ENCODE data around the gene GALNS. TPM values are rescaled to one million over a fixed set of nuclear protein-coding genes. Genes with fewer than 3 reads are reported as not detected.

GALNS gene
- total RNA-seq, 4 donors from 2014 or later = 1.8 to 36.2 (median 16.4) TPM

DNA sequence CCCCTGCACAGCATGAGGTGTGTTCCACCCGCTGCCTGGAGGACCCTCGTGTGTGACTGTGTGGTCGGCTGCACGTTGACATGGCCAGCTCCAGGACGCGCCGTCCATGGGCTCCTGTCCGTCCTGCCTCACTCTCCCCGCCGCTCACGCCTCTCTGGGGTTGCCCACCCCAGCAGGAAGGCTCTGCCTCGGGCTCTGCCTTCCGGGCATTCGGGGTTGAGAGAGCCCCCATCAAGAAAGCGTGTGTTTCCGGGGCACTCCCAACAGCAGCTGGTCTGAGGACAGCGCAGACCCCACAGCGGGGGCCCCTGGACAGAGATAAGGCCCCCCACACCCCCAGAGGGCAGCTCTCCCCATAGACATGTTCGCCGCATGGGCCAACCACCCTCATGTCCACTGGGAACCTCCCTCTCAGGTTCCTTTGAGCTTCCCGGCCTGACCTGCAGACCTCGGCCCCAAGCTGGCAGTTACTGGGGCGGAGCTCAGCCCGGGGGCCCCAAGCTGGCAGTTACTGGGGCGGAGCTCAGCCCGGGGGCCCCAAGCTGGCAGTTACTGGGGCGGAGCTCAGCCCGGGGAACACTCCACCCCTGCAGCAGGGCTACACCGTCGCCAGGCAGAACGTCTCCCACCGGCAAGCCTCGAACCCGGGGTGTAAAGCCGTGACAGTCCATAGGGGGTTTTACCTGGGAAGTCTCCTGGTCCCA is 63.3 kb downstream of the GALNS start:
- no peak for DNase-seq

DNA sequence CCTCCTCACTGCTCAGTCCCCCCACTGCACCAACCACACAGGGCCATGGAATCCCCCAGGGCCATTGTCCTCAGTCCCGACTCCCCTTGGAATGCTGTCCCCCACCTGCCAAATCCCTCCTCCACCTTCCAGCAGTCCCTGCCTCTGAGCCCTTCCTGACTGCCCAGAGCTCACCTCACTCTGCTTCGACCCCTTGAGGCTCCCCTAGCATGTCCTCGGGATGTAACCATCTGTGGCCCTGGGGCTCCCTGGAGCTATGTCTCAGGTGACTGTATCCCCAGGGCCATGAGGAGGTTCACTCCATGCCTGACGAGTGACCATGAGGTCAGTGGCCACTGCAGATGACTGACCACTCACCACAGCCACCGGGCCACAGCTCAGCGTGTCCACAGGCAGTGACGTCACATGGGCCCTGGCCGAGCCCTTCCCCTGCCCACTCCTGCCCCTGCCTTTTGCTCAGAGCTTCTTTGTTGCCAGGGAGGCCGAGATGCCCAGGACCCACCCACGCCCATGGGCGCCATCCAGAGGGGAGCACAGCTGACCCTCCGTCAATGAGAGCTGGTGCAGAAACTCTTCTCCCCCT is 64.0 kb downstream of the GALNS start:
- TF ChIP-seq, protein P1, sequence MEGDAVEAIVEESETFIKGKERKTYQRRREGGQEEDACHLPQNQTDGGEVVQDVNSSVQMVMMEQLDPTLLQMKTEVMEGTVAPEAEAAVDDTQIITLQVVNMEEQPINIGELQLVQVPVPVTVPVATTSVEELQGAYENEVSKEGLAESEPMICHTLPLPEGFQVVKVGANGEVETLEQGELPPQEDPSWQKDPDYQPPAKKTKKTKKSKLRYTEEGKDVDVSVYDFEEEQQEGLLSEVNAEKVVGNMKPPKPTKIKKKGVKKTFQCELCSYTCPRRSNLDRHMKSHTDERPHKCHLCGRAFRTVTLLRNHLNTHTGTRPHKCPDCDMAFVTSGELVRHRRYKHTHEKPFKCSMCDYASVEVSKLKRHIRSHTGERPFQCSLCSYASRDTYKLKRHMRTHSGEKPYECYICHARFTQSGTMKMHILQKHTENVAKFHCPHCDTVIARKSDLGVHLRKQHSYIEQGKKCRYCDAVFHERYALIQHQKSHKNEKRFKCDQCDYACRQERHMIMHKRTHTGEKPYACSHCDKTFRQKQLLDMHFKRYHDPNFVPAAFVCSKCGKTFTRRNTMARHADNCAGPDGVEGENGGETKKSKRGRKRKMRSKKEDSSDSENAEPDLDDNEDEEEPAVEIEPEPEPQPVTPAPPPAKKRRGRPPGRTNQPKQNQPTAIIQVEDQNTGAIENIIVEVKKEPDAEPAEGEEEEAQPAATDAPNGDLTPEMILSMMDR (IDR thresholded peaks at IDR 0.05) = no peak
- TF ChIP-seq POLR2A (IDR thresholded peaks at IDR 0.05) = no peak

More for the DNA sequence above, 63.3 kb downstream of the GALNS start:
- Histone ChIP-seq H3K36me3 (no peaks in the 10 kb centered on the region), H3K27me3 (peaks cover 0 to 8% of the 10 kb centered on the region in 2 donors), H3K4me3 (no peak overlapping the region), H3K4me1 (no peaks in the 10 kb centered on the region), H3K27ac (no peak overlapping the region), H3K9me3 (no peaks in the 10 kb centered on the region)
- intact Hi-C loops (cut with DNase I; ENCODE audit: low total_unique reads) = no loop called here
- no peak for TF ChIP-seq POLR2A (IDR thresholded peaks at IDR 0.05)
- TF ChIP-seq, protein P1 (IDR thresholded peaks at IDR 0.05) = no peak

DNA sequence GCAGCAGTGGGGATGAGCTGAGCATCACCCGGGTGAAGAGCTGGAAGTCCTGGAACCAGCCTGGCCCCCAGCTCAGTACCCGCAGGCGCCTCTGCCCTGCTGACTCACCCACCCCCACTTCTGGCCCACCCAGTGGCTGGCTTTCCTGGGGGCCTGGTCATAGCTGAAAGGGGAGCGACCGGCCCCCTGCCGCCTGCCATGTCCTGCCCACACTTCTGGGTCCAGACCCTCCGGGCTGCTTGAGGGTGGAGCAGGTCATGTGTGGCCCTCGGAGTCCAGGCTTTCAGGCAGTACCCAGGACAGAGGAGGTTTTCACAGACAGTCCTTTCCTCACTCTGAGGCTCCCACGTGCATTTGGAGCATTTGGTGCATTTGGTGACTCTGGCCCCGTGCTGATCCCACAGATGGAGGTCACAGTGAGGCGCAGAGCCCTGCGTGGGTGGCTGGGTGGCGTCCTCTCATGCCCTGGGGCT is 64.6 kb downstream of the GALNS start:
- Histone ChIP-seq H3K9me3 (no peaks in the 10 kb centered on the region), H3K36me3 (no peaks in the 10 kb centered on the region), H3K27me3 (peaks cover 0 to 8% of the 10 kb centered on the region in 2 donors), H3K4me1 (no peaks in the 10 kb centered on the region), H3K4me3 (no peak overlapping the region), H3K27ac (no peak overlapping the region)
- no peak for DNase-seq
- intact Hi-C loops (cut with DNase I; ENCODE audit: low total_unique reads) = no loop called here
- TF ChIP-seq POLR2A (IDR thresholded peaks at IDR 0.05) = no peak
- TF ChIP-seq, protein P1 (IDR thresholded peaks at IDR 0.05) = no peak

More for the DNA sequence above, 64.0 kb downstream of the GALNS start:
- Histone ChIP-seq H3K27me3 (peaks cover 0 to 8% of the 10 kb centered on the region in 2 donors), H3K36me3 (no peaks in the 10 kb centered on the region), H3K27ac (no peak overlapping the region), H3K4me3 (no peak overlapping the region), H3K9me3 (no peaks in the 10 kb centered on the region), H3K4me1 (no peaks in the 10 kb centered on the region)
- intact Hi-C loops (cut with DNase I; ENCODE audit: low total_unique reads) = no loop called here
- no peak for DNase-seq

DNA sequence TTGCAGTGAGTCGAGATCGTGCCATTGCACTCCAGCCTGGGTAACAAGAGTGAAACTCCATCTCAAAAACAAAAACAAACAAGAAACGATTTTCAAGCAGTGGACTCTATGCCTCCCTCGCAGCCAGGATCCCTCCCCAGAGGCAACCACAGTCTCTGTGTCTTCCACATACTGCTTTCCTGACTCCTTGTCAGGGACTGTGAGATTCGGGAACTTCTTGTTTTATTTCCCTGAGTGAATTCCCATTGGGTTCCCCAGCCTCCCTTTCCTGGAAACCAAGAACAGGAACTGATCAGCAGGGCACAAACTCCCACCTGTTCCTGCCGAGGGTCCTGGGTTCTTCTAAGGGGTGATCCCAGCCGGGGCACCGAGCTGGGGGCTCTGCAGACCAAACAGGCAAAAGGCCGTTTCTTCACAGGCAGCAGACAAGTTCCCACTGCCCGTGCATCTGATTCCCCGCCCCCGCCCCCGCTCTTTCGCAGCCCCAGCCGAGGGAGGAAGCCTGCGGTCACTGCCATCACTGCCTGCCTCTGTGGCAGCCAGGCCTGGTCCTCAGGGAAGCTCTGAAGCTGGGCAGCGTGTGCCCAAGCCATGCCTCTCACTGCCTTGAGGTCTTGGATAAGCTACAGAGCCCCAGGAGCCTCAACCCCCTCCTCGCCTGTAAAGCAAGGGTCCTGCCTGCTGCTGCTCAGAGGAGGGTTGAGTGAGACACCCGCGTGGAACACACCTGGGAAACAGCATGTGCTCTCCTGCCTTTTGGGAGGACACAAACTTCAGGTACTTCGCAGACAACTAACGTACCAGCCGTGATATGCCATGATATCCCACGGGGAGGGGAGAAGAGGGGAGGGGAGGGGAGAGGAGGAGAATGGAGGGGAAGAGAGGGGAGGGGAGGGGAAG is 66.2 kb downstream of the GALNS start:
- Histone ChIP-seq H3K36me3 (no peaks in the 10 kb centered on the region), H3K4me1 (no peaks in the 10 kb centered on the region), H3K9me3 (no peaks in the 10 kb centered on the region), H3K4me3 (no peak overlapping the region), H3K27me3 (peaks cover 0 to 8% of the 10 kb centered on the region in 2 donors), H3K27ac (no peak overlapping the region)
- intact Hi-C loops (cut with DNase I; ENCODE audit: low total_unique reads) = no loop called here
- TF ChIP-seq, protein P1 (IDR thresholded peaks at IDR 0.05) = no peak
- TF ChIP-seq POLR2A (IDR thresholded peaks at IDR 0.05) = no peak
- no peak for DNase-seq
